GM18858 (cell line): ENCODE data around the gene PCDHGC4.

Experiments used
- ATAC-seq: cut with Tn5 transposase; IDR thresholded peaks from one replicate; pipeline ENCODE4 v1.9.1; 2021; ENCODE audit not compliant: unreplicated experiment

PCDHGC4 gene

GRCh38 chr5:141489841-141490240, 5.0 kb downstream of the PCDHGC4 start:
- no peak for ATAC-seq

- ATAC-seq: no peak
These were observed 5.4 kb downstream of the PCDHGC4 start for GRCh38 chr5:141490271-141490670.

- ATAC-seq: no peak
These were observed 5.9 kb downstream of the PCDHGC4 start for GRCh38 chr5:141490771-141491170.

GRCh38 chr5:141491323-141492167, 6.7 kb downstream of the PCDHGC4 start:
- no peak for ATAC-seq

- ATAC-seq: no peak
These were observed 7.5 kb downstream of the PCDHGC4 start for GRCh38 chr5:141492168-141492885.

- no peak for ATAC-seq
These were observed 8.9 kb downstream of the PCDHGC4 start for GRCh38 chr5:141493500-141494422.

- ATAC-seq: no peak
These were observed 10.1 kb downstream of the PCDHGC4 start for GRCh38 chr5:141494761-141495452.

GRCh38 chr5:141495453-141495811, 10.6 kb downstream of the PCDHGC4 start:
- no peak for ATAC-seq

- ATAC-seq: no peak
These were observed 11.2 kb downstream of the PCDHGC4 start for GRCh38 chr5:141496038-141496437.

- ATAC-seq: no peak
These were observed 16.9 kb downstream of the PCDHGC4 start for GRCh38 chr5:141501761-141502160.

- ATAC-seq: no peak
These were observed 18.9 kb downstream of the PCDHGC4 start for GRCh38 chr5:141503681-141504080.

GRCh38 chr5:141504216-141504615, 19.4 kb downstream of the PCDHGC4 start:
- no peak for ATAC-seq

GRCh38 chr5:141506381-141507155, 21.7 kb downstream of the PCDHGC4 start:
- no peak for ATAC-seq

GRCh38 chr5:141507387-141508091, 22.7 kb downstream of the PCDHGC4 start:
- peak; percentile 40 for ATAC-seq

GRCh38 chr5:141508440-141508797, 23.6 kb downstream of the PCDHGC4 start:
- ATAC-seq: no peak

GRCh38 chr5:141508798-141509611, 24.2 kb downstream of the PCDHGC4 start:
- no peak for ATAC-seq

- ATAC-seq: no peak
These were observed 25.3 kb downstream of the PCDHGC4 start for GRCh38 chr5:141510160-141510559.

GRCh38 chr5:141510850-141511601, 26.2 kb downstream of the PCDHGC4 start:
- peak; percentile 25 for ATAC-seq
